ENCODE data around the gene ATXN7. TPM values are rescaled to one million over a fixed set of nuclear protein-coding genes. Genes with fewer than 3 reads are reported as not detected.

The ATXN7 gene
- total RNA-seq, 1 experiment from 2014 or later: 36.7 TPM

DNA sequence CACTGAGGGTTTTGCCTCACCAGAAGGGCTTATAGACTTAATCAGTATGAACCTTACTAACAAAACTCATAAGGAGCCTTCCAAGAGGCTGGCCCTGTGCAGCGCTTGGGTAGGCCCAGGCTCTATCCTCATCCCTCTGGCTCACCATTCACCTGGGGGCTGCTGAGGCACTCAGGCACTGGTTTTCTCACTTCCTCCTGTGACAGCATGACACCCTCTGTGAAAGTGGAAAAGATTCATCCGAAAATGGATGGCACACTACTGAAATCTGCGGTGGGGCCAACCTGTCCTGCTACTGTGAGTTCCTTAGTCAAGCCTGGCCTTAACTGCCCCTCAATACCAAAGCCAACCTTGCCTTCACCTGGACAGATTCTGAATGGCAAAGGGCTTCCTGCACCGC is 118.3 kb downstream of the ATXN7 start:
- ChIA-PET POLR2A (interaction anchor here (0.7 kb wide), 1 partner anchor 15 kb away, joined by 3 read pairs; no protein-coding TSS in a partner anchor), CTCF (interaction anchor here (0.8 to 10.0 kb wide), 3 partner anchors 12 to 17 kb away, joined by 3 to 185 read pairs (median 3); no protein-coding TSS in a partner anchor)
- no TSS peak for BruUV-seq (replicated peaks)
- no peak overlapping the region for H3K4me3 Mint-ChIP-seq (ENCODE audit: unreplicated experiment)
- H3K9me3 Mint-ChIP-seq (ENCODE audit: unreplicated experiment): no peaks in the 10 kb centered on the region
- peaks cover 48% of the 10 kb centered on the region for H3K36me3 Mint-ChIP-seq (ENCODE audit: insufficient read depth, unreplicated experiment)
- intact Hi-C loops (cut with micrococcal nuclease): no loop called here
- peak overlapping the region; percentile 77 for H3K27ac Mint-ChIP-seq (ENCODE audit: low read depth, unreplicated experiment)
- TF ChIP-seq, protein P1, sequence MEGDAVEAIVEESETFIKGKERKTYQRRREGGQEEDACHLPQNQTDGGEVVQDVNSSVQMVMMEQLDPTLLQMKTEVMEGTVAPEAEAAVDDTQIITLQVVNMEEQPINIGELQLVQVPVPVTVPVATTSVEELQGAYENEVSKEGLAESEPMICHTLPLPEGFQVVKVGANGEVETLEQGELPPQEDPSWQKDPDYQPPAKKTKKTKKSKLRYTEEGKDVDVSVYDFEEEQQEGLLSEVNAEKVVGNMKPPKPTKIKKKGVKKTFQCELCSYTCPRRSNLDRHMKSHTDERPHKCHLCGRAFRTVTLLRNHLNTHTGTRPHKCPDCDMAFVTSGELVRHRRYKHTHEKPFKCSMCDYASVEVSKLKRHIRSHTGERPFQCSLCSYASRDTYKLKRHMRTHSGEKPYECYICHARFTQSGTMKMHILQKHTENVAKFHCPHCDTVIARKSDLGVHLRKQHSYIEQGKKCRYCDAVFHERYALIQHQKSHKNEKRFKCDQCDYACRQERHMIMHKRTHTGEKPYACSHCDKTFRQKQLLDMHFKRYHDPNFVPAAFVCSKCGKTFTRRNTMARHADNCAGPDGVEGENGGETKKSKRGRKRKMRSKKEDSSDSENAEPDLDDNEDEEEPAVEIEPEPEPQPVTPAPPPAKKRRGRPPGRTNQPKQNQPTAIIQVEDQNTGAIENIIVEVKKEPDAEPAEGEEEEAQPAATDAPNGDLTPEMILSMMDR (IDR thresholded peaks at IDR 0.05; ENCODE audit: unreplicated experiment): no peak
- peaks cover 16% of the 10 kb centered on the region for H3K4me1 Mint-ChIP-seq (ENCODE audit: insufficient read depth, unreplicated experiment)
- no peak for DNase-seq (ENCODE audit: unreplicated experiment)
- no peaks in the 10 kb centered on the region for H3K27me3 Mint-ChIP-seq (ENCODE audit: insufficient read depth, unreplicated experiment)

DNA sequence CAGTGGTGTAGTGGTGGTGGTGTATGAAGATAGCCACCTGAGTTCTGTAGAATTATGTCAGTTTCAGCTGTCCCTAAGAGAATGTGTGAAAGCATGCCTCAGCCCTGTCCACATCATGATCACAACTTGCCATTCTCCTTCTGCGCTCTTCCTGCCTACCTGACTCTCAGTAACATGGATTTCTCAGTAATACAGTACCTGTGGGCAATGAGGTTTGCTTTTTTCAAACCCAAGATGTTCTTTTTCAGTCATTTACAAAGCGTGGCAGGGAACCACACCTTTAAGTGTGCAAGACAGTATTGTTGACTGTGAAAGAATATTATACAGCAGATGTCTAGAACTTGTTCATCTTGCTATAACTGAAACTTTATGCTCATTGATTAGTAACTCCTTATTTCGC is 120.7 kb downstream of the ATXN7 start:
- intact Hi-C loops (cut with micrococcal nuclease): no loop called here
- no peaks in the 10 kb centered on the region for H3K9me3 Mint-ChIP-seq (ENCODE audit: unreplicated experiment)
- ChIA-PET CTCF (interaction anchor here (1.0 to 3.9 kb wide), 3 partner anchors 10 to 24 kb away, joined by 5 to 21 read pairs (median 13); no protein-coding TSS in a partner anchor), POLR2A (no interaction called here)
- no TSS peak for BruUV-seq (replicated peaks)
- no peak overlapping the region for H3K4me3 Mint-ChIP-seq (ENCODE audit: unreplicated experiment)
- H3K36me3 Mint-ChIP-seq (ENCODE audit: insufficient read depth, unreplicated experiment): peaks cover 69% of the 10 kb centered on the region
- TF ChIP-seq, protein P1 (IDR thresholded peaks at IDR 0.05; ENCODE audit: unreplicated experiment): no peak
- H3K27me3 Mint-ChIP-seq (ENCODE audit: insufficient read depth, unreplicated experiment): no peaks in the 10 kb centered on the region
- peak overlapping the region; percentile 59 for H3K27ac Mint-ChIP-seq (ENCODE audit: low read depth, unreplicated experiment)
- DNase-seq (ENCODE audit: unreplicated experiment): no peak
- peaks cover 2% of the 10 kb centered on the region for H3K4me1 Mint-ChIP-seq (ENCODE audit: insufficient read depth, unreplicated experiment)

DNA sequence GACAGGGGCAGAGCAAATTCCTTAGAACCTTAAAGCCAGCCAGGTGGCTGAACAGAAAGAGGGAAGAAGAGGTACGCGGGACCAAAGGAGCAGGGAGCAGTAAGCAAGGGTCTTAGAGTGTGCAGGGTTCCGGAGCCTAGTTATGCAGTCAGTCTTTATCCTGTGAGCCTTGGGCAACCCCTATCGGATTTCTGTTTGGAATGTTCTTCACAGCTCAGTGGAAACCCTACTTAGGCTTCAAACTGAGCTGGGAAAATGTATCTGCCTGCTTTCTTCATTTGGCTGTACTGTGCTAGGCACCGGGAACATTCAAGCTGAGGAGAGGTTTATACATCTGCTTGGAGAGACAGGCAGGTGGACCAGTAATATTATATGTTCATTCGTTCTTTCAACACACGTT is 122.5 kb downstream of the ATXN7 start:
- CTCF ChIA-PET: interaction anchor here (3.9 to 15.5 kb wide), 2 partner anchors 8 to 23 kb away, joined by 21 to 359 read pairs; no protein-coding TSS in a partner anchor
- POLR2A ChIA-PET: interaction anchor here (0.8 kb wide), 1 partner anchor 22 kb away, joined by 4 read pairs; no protein-coding TSS in a partner anchor
- TF ChIP-seq, protein P1 (IDR thresholded peaks at IDR 0.05; ENCODE audit: unreplicated experiment): no peak
- BruUV-seq (replicated peaks): no TSS peak
- no peak for DNase-seq (ENCODE audit: unreplicated experiment)
- H3K36me3 Mint-ChIP-seq (ENCODE audit: insufficient read depth, unreplicated experiment): peaks cover 64% of the 10 kb centered on the region
- no peaks in the 10 kb centered on the region for H3K4me1 Mint-ChIP-seq (ENCODE audit: insufficient read depth, unreplicated experiment)
- no peaks in the 10 kb centered on the region for H3K27me3 Mint-ChIP-seq (ENCODE audit: insufficient read depth, unreplicated experiment)
- intact Hi-C loops (cut with micrococcal nuclease): no loop called here
- no peaks in the 10 kb centered on the region for H3K9me3 Mint-ChIP-seq (ENCODE audit: unreplicated experiment)
- peak overlapping the region; percentile 20 for H3K27ac Mint-ChIP-seq (ENCODE audit: low read depth, unreplicated experiment)
- no peak overlapping the region for H3K4me3 Mint-ChIP-seq (ENCODE audit: unreplicated experiment)

DNA sequence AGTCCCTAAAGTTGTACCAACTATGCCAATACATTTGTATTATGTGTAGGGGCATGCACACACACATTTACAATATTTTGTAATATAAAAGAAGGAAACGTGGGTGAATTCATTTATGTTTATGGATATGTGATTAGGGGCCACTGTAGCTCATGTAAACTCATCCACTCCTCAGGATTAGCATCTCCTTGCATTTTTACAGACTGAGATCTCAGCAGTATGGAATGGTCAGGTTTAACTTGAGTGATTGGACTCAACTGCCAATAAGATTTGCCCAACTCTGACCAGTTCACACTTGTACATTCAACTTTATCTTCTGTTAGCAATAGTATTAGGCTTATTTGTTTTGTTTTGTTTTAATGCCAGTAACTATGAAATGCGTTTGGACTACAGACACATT is 123.2 kb downstream of the ATXN7 start:
- BruUV-seq (replicated peaks): no TSS peak
- no peak for DNase-seq (ENCODE audit: unreplicated experiment)
- TF ChIP-seq, protein P1 (IDR thresholded peaks at IDR 0.05; ENCODE audit: unreplicated experiment): no peak
- CTCF ChIA-PET: interaction anchor here (3.9 to 15.5 kb wide), 3 partner anchors 7 to 24 kb away, joined by 21 to 359 read pairs (median 152); no protein-coding TSS in a partner anchor
- H3K9me3 Mint-ChIP-seq (ENCODE audit: unreplicated experiment): no peaks in the 10 kb centered on the region
- H3K36me3 Mint-ChIP-seq (ENCODE audit: insufficient read depth, unreplicated experiment): peaks cover 68% of the 10 kb centered on the region
- intact Hi-C loops (cut with micrococcal nuclease): no loop called here
- H3K27ac Mint-ChIP-seq (ENCODE audit: low read depth, unreplicated experiment): no peak overlapping the region
- POLR2A ChIA-PET: interaction anchor here (0.8 kb wide), 1 partner anchor 21 kb away, joined by 4 read pairs; no protein-coding TSS in a partner anchor
- no peak overlapping the region for H3K4me3 Mint-ChIP-seq (ENCODE audit: unreplicated experiment)
- no peaks in the 10 kb centered on the region for H3K27me3 Mint-ChIP-seq (ENCODE audit: insufficient read depth, unreplicated experiment)
- no peaks in the 10 kb centered on the region for H3K4me1 Mint-ChIP-seq (ENCODE audit: insufficient read depth, unreplicated experiment)

All from MCF 10A (cell line).